ENCODE measurements around the gene ALK. TPM values are rescaled to one million over a fixed set of nuclear protein-coding genes. Genes with fewer than 3 reads are reported as not detected.

Gene ALK
- total RNA-seq, 1 donor from 2014 or later: not detected

- no peak overlapping the region for H3K4me3 Mint-ChIP-seq
- DNase-seq (ENCODE audit: low spot score): no peak
- H3K27me3 Mint-ChIP-seq (ENCODE audit: insufficient read depth): peaks cover 4% of the 10 kb centered on the region
- no peaks in the 10 kb centered on the region for H3K36me3 Mint-ChIP-seq (ENCODE audit: low read depth)
- H3K27ac Mint-ChIP-seq: no peak overlapping the region
- intact Hi-C loops (cut with micrococcal nuclease): no loop called here
- H3K9me3 Mint-ChIP-seq: no peaks in the 10 kb centered on the region
- no peaks in the 10 kb centered on the region for H3K4me1 Mint-ChIP-seq (ENCODE audit: low read depth)
These were observed 685.3 kb downstream of the ALK start for GRCh38 chr2:29236074-29236473.

GRCh38 chr2:29235411-29235810, 686.0 kb downstream of the ALK start:
- peaks cover 4% of the 10 kb centered on the region for H3K27me3 Mint-ChIP-seq (ENCODE audit: insufficient read depth)

GRCh38 chr2:29233428-29233827, 688.0 kb downstream of the ALK start:
- H3K27ac Mint-ChIP-seq: no peak overlapping the region
- no peaks in the 10 kb centered on the region for H3K4me1 Mint-ChIP-seq (ENCODE audit: low read depth)

More at GRCh38 chr2:29235411-29235810, 686.0 kb downstream of the ALK start:
- Mint-ChIP-seq H3K27ac (no peak overlapping the region), H3K4me1 (ENCODE audit: low read depth) (no peaks in the 10 kb centered on the region), H3K9me3 (no peaks in the 10 kb centered on the region), H3K4me3 (no peak overlapping the region), H3K36me3 (ENCODE audit: low read depth) (no peaks in the 10 kb centered on the region)
- no peak for DNase-seq (ENCODE audit: low spot score)
- intact Hi-C loops (cut with micrococcal nuclease): no loop called here

GRCh38 chr2:29232041-29232440, 689.3 kb downstream of the ALK start:
- no peaks in the 10 kb centered on the region for H3K9me3 Mint-ChIP-seq
- no peaks in the 10 kb centered on the region for H3K4me1 Mint-ChIP-seq (ENCODE audit: low read depth)
- H3K27ac Mint-ChIP-seq: no peak overlapping the region
- peaks cover 9% of the 10 kb centered on the region for H3K27me3 Mint-ChIP-seq (ENCODE audit: insufficient read depth)
- no peaks in the 10 kb centered on the region for H3K36me3 Mint-ChIP-seq (ENCODE audit: low read depth)
- no peak overlapping the region for H3K4me3 Mint-ChIP-seq
- intact Hi-C loops (cut with micrococcal nuclease): no loop called here
- DNase-seq (ENCODE audit: low spot score): no peak

More at GRCh38 chr2:29233428-29233827, 688.0 kb downstream of the ALK start:
- peaks cover 6% of the 10 kb centered on the region for H3K27me3 Mint-ChIP-seq (ENCODE audit: insufficient read depth)
- no peak overlapping the region for H3K4me3 Mint-ChIP-seq
- DNase-seq (ENCODE audit: low spot score): no peak
- H3K9me3 Mint-ChIP-seq: no peaks in the 10 kb centered on the region
- H3K36me3 Mint-ChIP-seq (ENCODE audit: low read depth): no peaks in the 10 kb centered on the region
- intact Hi-C loops (cut with micrococcal nuclease): no loop called here

GRCh38 chr2:29229640-29230039, 691.7 kb downstream of the ALK start:
- intact Hi-C loops (cut with micrococcal nuclease): no loop called here

GRCh38 chr2:29228947-29229346, 692.4 kb downstream of the ALK start:
- H3K4me3 Mint-ChIP-seq: no peak overlapping the region
- no peak overlapping the region for H3K27ac Mint-ChIP-seq
- intact Hi-C loops (cut with micrococcal nuclease): no loop called here
- no peaks in the 10 kb centered on the region for H3K9me3 Mint-ChIP-seq
- peaks cover 12% of the 10 kb centered on the region for H3K27me3 Mint-ChIP-seq (ENCODE audit: insufficient read depth)
- no peaks in the 10 kb centered on the region for H3K36me3 Mint-ChIP-seq (ENCODE audit: low read depth)
- H3K4me1 Mint-ChIP-seq (ENCODE audit: low read depth): no peaks in the 10 kb centered on the region
- DNase-seq (ENCODE audit: low spot score): no peak

More at GRCh38 chr2:29229640-29230039, 691.7 kb downstream of the ALK start:
- no peak overlapping the region for H3K27ac Mint-ChIP-seq
- no peaks in the 10 kb centered on the region for H3K36me3 Mint-ChIP-seq (ENCODE audit: low read depth)
- no peak for DNase-seq (ENCODE audit: low spot score)
- no peaks in the 10 kb centered on the region for H3K4me1 Mint-ChIP-seq (ENCODE audit: low read depth)
- no peaks in the 10 kb centered on the region for H3K9me3 Mint-ChIP-seq
- no peak overlapping the region for H3K4me3 Mint-ChIP-seq
- H3K27me3 Mint-ChIP-seq (ENCODE audit: insufficient read depth): peaks cover 12% of the 10 kb centered on the region

- H3K4me3 Mint-ChIP-seq: no peak overlapping the region
- peaks cover 12% of the 10 kb centered on the region for H3K27me3 Mint-ChIP-seq (ENCODE audit: insufficient read depth)
- H3K36me3 Mint-ChIP-seq (ENCODE audit: low read depth): no peaks in the 10 kb centered on the region
- no peak for DNase-seq (ENCODE audit: low spot score)
- no peak overlapping the region for H3K27ac Mint-ChIP-seq
- no peaks in the 10 kb centered on the region for H3K9me3 Mint-ChIP-seq
- intact Hi-C loops (cut with micrococcal nuclease): no loop called here
- H3K4me1 Mint-ChIP-seq (ENCODE audit: low read depth): no peaks in the 10 kb centered on the region
These were observed 693.3 kb downstream of the ALK start for GRCh38 chr2:29227935-29228675.

- H3K36me3 Mint-ChIP-seq (ENCODE audit: low read depth): no peaks in the 10 kb centered on the region
- H3K27me3 Mint-ChIP-seq (ENCODE audit: insufficient read depth): peaks cover 12% of the 10 kb centered on the region
- DNase-seq (ENCODE audit: low spot score): no peak
- intact Hi-C loops (cut with micrococcal nuclease): no loop called here
- H3K9me3 Mint-ChIP-seq: no peaks in the 10 kb centered on the region
- no peaks in the 10 kb centered on the region for H3K4me1 Mint-ChIP-seq (ENCODE audit: low read depth)
- no peak overlapping the region for H3K4me3 Mint-ChIP-seq
- H3K27ac Mint-ChIP-seq: no peak overlapping the region
These were observed 694.6 kb downstream of the ALK start for GRCh38 chr2:29226808-29227207.

GRCh38 chr2:29226375-29226774, 695.0 kb downstream of the ALK start:
- intact Hi-C loops (cut with micrococcal nuclease): no loop called here
- Mint-ChIP-seq H3K9me3 (no peaks in the 10 kb centered on the region), H3K4me1 (ENCODE audit: low read depth) (no peaks in the 10 kb centered on the region), H3K4me3 (no peak overlapping the region), H3K27ac (no peak overlapping the region), H3K27me3 (ENCODE audit: insufficient read depth) (peaks cover 12% of the 10 kb centered on the region), H3K36me3 (ENCODE audit: low read depth) (no peaks in the 10 kb centered on the region)
- DNase-seq (ENCODE audit: low spot score): no peak

- no peaks in the 10 kb centered on the region for H3K36me3 Mint-ChIP-seq (ENCODE audit: low read depth)
- no peaks in the 10 kb centered on the region for H3K9me3 Mint-ChIP-seq
- intact Hi-C loops (cut with micrococcal nuclease): no loop called here
- no peak overlapping the region for H3K27ac Mint-ChIP-seq
- no peaks in the 10 kb centered on the region for H3K4me1 Mint-ChIP-seq (ENCODE audit: low read depth)
- DNase-seq (ENCODE audit: low spot score): no peak
- H3K27me3 Mint-ChIP-seq (ENCODE audit: insufficient read depth): peaks cover 12% of the 10 kb centered on the region
- H3K4me3 Mint-ChIP-seq: no peak overlapping the region
These were observed 695.6 kb downstream of the ALK start for GRCh38 chr2:29225814-29226213.

GRCh38 chr2:29224693-29225551, 696.5 kb downstream of the ALK start:
- intact Hi-C loops (cut with micrococcal nuclease): no loop called here
- Mint-ChIP-seq H3K27me3 (ENCODE audit: insufficient read depth) (peaks cover 13% of the 10 kb centered on the region), H3K4me3 (no peak overlapping the region), H3K36me3 (ENCODE audit: low read depth) (no peaks in the 10 kb centered on the region), H3K9me3 (no peaks in the 10 kb centered on the region), H3K27ac (no peak overlapping the region), H3K4me1 (ENCODE audit: low read depth) (no peaks in the 10 kb centered on the region)
- DNase-seq (ENCODE audit: low spot score): no peak

GRCh38 chr2:29223851-29224692, 697.3 kb downstream of the ALK start:
- Mint-ChIP-seq H3K4me3 (no peak overlapping the region), H3K27me3 (ENCODE audit: insufficient read depth) (peaks cover 13% of the 10 kb centered on the region), H3K4me1 (ENCODE audit: low read depth) (no peaks in the 10 kb centered on the region), H3K36me3 (ENCODE audit: low read depth) (no peaks in the 10 kb centered on the region), H3K27ac (no peak overlapping the region), H3K9me3 (no peaks in the 10 kb centered on the region)
- DNase-seq (ENCODE audit: low spot score): no peak
- intact Hi-C loops (cut with micrococcal nuclease): no loop called here
